Heart left ventricle (tissue), 16 donors: Measurements from ENCODE around the gene TSPAN7. TPM values are rescaled to one million over a fixed set of nuclear protein-coding genes. Genes with fewer than 3 reads are reported as not detected.

Experiments used
- ATAC-seq, 4 donors: fragments of 200-7000 bp; cut with Tn5 transposase; one replicate each; pipeline ENCODE4 v1.9.1; 2020 to 2022; ENCODE audit warnings: moderate library complexity in 4 of 4, mild to moderate bottlenecking in 3 of 4, moderate number of reproducible peaks in 1 of 4
- DNase-seq, 5 donors: peaks; one replicate each; pipeline ENCODE4 v3.0.0-alpha.2; 2020
- H3K27ac ChIP-seq, 12 donors: fragments of 200-600 bp; sonication (generic) in 4 of 12; one replicate each; pipeline versions ENCODE4 v1.5.0 to v1.8.0; 2016 to 2022; ENCODE audit warnings: mild to moderate bottlenecking in 2 of 12
- H3K27me3 ChIP-seq, 9 donors: fragments of 200-600 bp; sonication (generic) in 2 of 9; one replicate each; pipeline versions ENCODE4 v1.5.1 to v1.8.0; 2016 to 2022; ENCODE audit warnings: mild to moderate bottlenecking in 3 of 9
- H3K36me3 ChIP-seq, 9 donors: fragments of 200-600 bp; sonication (generic) in 2 of 9; one replicate each; pipeline versions ENCODE4 v1.5.0 to v1.8.0; 2018 to 2022; ENCODE audit warnings: mild to moderate bottlenecking in 2 of 9
- H3K4me1 ChIP-seq, 12 donors: fragments of 200-600 bp; sonication (generic) in 4 of 12; one replicate each; pipeline versions ENCODE4 v1.5.0 to v1.8.0; 2016 to 2022; ENCODE audit warnings: mild to moderate bottlenecking in 3 of 12
- H3K4me3 ChIP-seq, 12 donors: fragments of 200-600 bp; sonication (generic) in 4 of 12; one replicate each; pipeline versions ENCODE4 v1.5.0 to v1.8.0; 2017 to 2022; ENCODE audit warnings: mild to moderate bottlenecking in 9 of 12, moderate library complexity in 4 of 12
- H3K9me3 ChIP-seq, 12 donors: fragments of 200-600 bp; sonication (generic) in 4 of 12; one replicate each; pipeline versions ENCODE4 v1.5.0 to v1.8.0; 2016 to 2022; ENCODE audit warnings: mild to moderate bottlenecking in 1 of 12
- POLR2A ChIP-seq, 2 donors: fragments of 450-650 bp; IDR thresholded peaks; one replicate each; pipeline ENCODE4 v1.6.1; 2017; ENCODE audit warnings: antibody characterized with exemption in 2 of 2, mild to moderate bottlenecking in 2 of 2, moderate library complexity in 2 of 2
- WGBS, 4 donors: extraction: QIAGEN DNeasy Blood & Tissue Kit in 2 of 4; methylation state at CpG; one replicate each; pipeline versions ENCODE4 v1.1.5 to v1.1.7; 2013 to 2018; 5-methylcytosine and 5-hydroxymethylcytosine counted together
- intact Hi-C, 10 donors: fragments of 100-400 bp; cut with DNase I; formaldehyde crosslinking; loops; one replicate each; pipeline versions ENCODE4 v1.11.1 to v1.14.2; 2022
- polyA plus RNA-seq, 2 donors: library from polyadenylated mRNA; stranded (reverse); fragments of 200-250 nt; gene quantifications; one replicate each; pipeline ENCODE4 v1.2.3, GENCODE V29; 2013
- total RNA-seq, 9 donors: library from RNA; depleted of rRNA in 2 of 9; stranded (reverse); fragments of >200 nt in 2 of 9; fragmentation: NEBNext Ultra II Directional in 3 of 9; extraction: Animal tissue kit (Norgen Biotek cat#: 25700) in 3 of 9; gene quantifications; one replicate each; pipeline versions ENCODE4 v1.1.0 to v1.2.4, GENCODE V29; 2016 to 2023
- TF ChIP-seq, protein P1 (sequence below), 12 donors: fragments of 200-600 bp; sonication (generic) in 4 of 12; IDR thresholded peaks; one replicate each; pipeline versions ENCODE4 v1.5.0 to v1.8.0; 2018 to 2022; ENCODE audit warnings: antibody characterized with exemption in 12 of 12, mild to moderate bottlenecking in 5 of 12
- donor health status: ischemic (EF 13 %, LVEDD 7.1; RV severe dilation, severe dysfunction).
- donor health status: healthy with polysubstance abuse.
- donor health status: DM: no; HTN: yes; CAD: no.
- donor health status: DM: no; HTN: no; CAD: no.
- donor health status: ischemic (EF 25% LVEDD 6.9; RV normal size, moderate dysfunction).
- donor health status: ischemic (EF 25% LVEDD 5.7; RV mildly dilated, moderate dysfunction).
- donor health status: healthy.
- donor health status: DM: yes; HTN: yes; CAD: no.
- donor health status: ischemic (EF 35%, LVEDD 5.7; RV mildly dilated, moderate dysfunction).
- donor health status: nonischemic (EF 11% LVEDD 7.7; RV severe dilation, severe dysfunction).
- donor health status: DM: yes; HTN: yes; CAD: no.
- donor health status: PGD.
- donor health status: ischemic (EF 29% LVEDD 5.4; RV normal size, mild dysfunction).
- donor health status: nonischemic (EF 23%, LVEDD 6.1; RV moderate dilation, normal function).

TSPAN7 gene
- total and polyA plus RNA-seq, 11 donors: 9.1 to 48.5 (median 20.2) TPM

- H3K36me3 ChIP-seq: no peaks in the 10 kb centered on the region
- H3K27ac ChIP-seq: no peak overlapping the region
- ATAC-seq (no peak), DNase-seq (no peak)
- intact Hi-C loops: no loop called here
- H3K9me3 ChIP-seq: peaks cover 0 to 10% (median 1%) of the 10 kb centered on the region in 12 donors
- TF ChIP-seq, protein P1, sequence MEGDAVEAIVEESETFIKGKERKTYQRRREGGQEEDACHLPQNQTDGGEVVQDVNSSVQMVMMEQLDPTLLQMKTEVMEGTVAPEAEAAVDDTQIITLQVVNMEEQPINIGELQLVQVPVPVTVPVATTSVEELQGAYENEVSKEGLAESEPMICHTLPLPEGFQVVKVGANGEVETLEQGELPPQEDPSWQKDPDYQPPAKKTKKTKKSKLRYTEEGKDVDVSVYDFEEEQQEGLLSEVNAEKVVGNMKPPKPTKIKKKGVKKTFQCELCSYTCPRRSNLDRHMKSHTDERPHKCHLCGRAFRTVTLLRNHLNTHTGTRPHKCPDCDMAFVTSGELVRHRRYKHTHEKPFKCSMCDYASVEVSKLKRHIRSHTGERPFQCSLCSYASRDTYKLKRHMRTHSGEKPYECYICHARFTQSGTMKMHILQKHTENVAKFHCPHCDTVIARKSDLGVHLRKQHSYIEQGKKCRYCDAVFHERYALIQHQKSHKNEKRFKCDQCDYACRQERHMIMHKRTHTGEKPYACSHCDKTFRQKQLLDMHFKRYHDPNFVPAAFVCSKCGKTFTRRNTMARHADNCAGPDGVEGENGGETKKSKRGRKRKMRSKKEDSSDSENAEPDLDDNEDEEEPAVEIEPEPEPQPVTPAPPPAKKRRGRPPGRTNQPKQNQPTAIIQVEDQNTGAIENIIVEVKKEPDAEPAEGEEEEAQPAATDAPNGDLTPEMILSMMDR (IDR thresholded peaks at IDR 0.05): no peak
- TF ChIP-seq POLR2A (IDR thresholded peaks at IDR 0.05): no peak
- WGBS, 4 donors: 59 to 86% (median 76%) methylated on average over 2 of the region's 2 CpGs
- no peak overlapping the region for H3K4me3 ChIP-seq
- peaks cover 0 to 8% (median 1%) of the 10 kb centered on the region in 12 donors for H3K4me1 ChIP-seq
- H3K27me3 ChIP-seq: peaks cover 0 to 24% (median 0%) of the 10 kb centered on the region in 9 donors
Measured at GRCh38 chrX:38596939-38597338, 35.6 kb downstream of the TSPAN7 start.

DNA sequence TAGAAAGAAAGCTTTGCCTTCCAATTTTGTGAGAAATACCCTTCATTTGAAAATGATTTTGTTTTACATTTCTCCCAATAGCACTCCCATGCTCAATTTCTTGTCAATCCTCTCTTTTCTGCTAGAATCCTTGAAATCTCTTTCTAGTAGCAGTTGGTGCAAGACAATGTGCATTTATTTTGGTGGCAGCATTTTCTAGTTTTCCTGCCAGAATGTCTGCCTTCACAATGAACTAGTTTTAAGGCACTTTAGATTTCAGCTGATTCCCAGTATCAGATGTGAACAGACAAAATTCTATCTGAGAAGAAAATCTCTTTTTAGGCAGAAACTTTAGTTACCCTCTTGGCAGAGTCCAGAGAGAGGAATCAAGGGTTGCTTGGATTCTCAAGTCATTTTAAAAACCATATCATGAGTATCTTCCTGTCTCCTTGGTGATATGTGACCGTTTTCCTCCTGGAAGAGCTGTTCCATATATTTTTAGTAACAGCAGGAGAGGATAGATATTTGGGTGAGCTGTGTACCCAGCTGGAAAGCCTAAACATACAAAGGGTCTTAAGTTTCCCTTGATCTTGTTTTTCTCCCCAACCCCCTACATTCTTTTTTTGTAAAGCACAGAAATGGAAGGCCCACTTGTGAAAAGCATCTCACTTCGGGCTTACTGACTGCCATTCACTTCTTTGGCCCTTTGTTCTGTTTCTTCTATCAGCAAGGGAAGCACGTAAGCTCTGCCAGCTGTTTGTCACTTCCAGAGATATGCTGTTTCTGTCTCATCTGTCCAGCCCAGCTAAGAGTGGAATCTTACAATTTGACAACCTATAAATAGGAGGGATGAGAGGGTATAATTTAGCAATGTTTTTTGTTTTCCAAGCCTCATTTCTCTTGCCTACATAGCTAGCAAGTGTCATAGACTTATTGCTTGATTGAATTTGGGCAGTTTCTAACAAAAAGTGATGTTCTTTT, 38.7 kb downstream of the TSPAN7 start:
- H3K4me1 ChIP-seq: peaks cover 0 to 8% (median 1%) of the 10 kb centered on the region in 12 donors
- intact Hi-C loops: loop anchor here in 1 of 10 donors (2.0 kb wide), 1 partner anchor 49 kb away; no protein-coding TSS in a partner anchor
- H3K27me3 ChIP-seq: peaks cover 0 to 31% (median 0%) of the 10 kb centered on the region in 9 donors
- no peak overlapping the region for H3K27ac ChIP-seq
- WGBS, 4 donors: 13 to 18% (median 17%) methylated on average over 3 of the region's 3 CpGs
- no peak overlapping the region for H3K4me3 ChIP-seq
- no peaks in the 10 kb centered on the region for H3K9me3 ChIP-seq
- TF ChIP-seq, protein P1 (IDR thresholded peaks at IDR 0.05): no peak
- no peak for TF ChIP-seq POLR2A (IDR thresholded peaks at IDR 0.05)
- DNase-seq (no peak), ATAC-seq (no peak)
- H3K36me3 ChIP-seq: no peaks in the 10 kb centered on the region

DNA sequence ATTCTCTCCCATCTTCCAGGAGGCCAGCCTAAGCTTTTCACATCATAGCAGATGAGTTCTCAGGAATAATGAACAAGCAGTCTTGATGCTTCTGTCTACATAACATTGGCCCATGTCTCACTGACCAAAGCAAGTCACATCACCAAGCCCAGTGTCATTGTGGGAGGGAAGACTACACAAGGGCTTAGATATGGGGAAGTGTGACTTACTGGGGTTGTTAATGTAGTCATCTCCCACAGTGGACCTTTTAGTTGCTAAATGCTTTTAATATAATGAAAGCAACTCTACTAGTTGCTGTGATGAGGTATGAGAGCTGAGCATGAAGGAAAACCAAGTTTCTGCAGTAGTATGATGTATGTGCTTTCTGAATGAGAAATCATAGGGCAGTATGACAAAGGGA, 40.5 kb downstream of the TSPAN7 start:
- H3K4me3 ChIP-seq: no peak overlapping the region
- no peak for DNase-seq
- H3K27ac ChIP-seq: no peak overlapping the region
- H3K27me3 ChIP-seq: peaks cover 0 to 25% (median 0%) of the 10 kb centered on the region in 9 donors
- H3K4me1 ChIP-seq: peaks cover 0 to 8% (median 1%) of the 10 kb centered on the region in 12 donors
- intact Hi-C loops: loop anchor here in 1 of 10 donors (2.0 kb wide), 1 partner anchor 47 kb away; no protein-coding TSS in a partner anchor
- no peaks in the 10 kb centered on the region for H3K9me3 ChIP-seq
- no peaks in the 10 kb centered on the region for H3K36me3 ChIP-seq
- ATAC-seq: no peak
- TF ChIP-seq, protein P1 (IDR thresholded peaks at IDR 0.05): no peak
- no peak for TF ChIP-seq POLR2A (IDR thresholded peaks at IDR 0.05)

GRCh38 chrX:38606821-38607220, 45.5 kb downstream of the TSPAN7 start:
- TF ChIP-seq, protein P1 (IDR thresholded peaks at IDR 0.05): no peak
- TF ChIP-seq POLR2A (IDR thresholded peaks at IDR 0.05): no peak
- Histone ChIP-seq H3K36me3 (no peaks in the 10 kb centered on the region), H3K27ac (no peak overlapping the region), H3K4me3 (no peak overlapping the region), H3K9me3 (no peaks in the 10 kb centered on the region), H3K27me3 (peaks cover 0 to 26% (median 0%) of the 10 kb centered on the region in 9 donors), H3K4me1 (no peaks in the 10 kb centered on the region)
- ATAC-seq (no peak), DNase-seq (no peak)
- intact Hi-C loops: no loop called here
- 76 to 82% (median 80%) methylated on average over 3 of the region's 3 CpGs for WGBS, 4 donors
